GM21390 (cell line): ENCODE measurements around the gene MYO18A.
"Not testable (repeated sequence)": the region's sequence is repeated elsewhere in the genome, so short reads cannot be mapped to it uniquely, and the experiment has no call there.

ENCODE experiments used
- ATAC-seq: cut with Tn5 transposase; IDR thresholded peaks from one replicate; pipeline ENCODE4 v1.9.1; 2021; ENCODE audit not compliant: unreplicated experiment

Gene MYO18A

GRCh38 chr17:29195465-29196081 lies 15.4 kb upstream of the MYO18A start:
- ATAC-seq: no peak

GRCh38 chr17:29194669-29195068 lies 14.5 kb upstream of the MYO18A start:
- ATAC-seq: no peak

GRCh38 chr17:29193146-29193545 lies 12.9 kb upstream of the MYO18A start:
- ATAC-seq: no peak

GRCh38 chr17:29190592-29191207 lies 10.5 kb upstream of the MYO18A start:
- no peak for ATAC-seq

- no peak for ATAC-seq
These were observed 9.8 kb upstream of the MYO18A start for GRCh38 chr17:29190039-29190438.

GRCh38 chr17:29189355-29189754 lies 9.2 kb upstream of the MYO18A start:
- no peak for ATAC-seq

- ATAC-seq: no peak
These were observed 1.0 kb upstream of the MYO18A start for GRCh38 chr17:29181226-29181625.

- no peak for ATAC-seq
These were observed 576 bp upstream of the MYO18A start for GRCh38 chr17:29180788-29181160.

- ATAC-seq: no peak
These were observed 765 bp downstream of the MYO18A start for GRCh38 chr17:29179232-29180033.

- ATAC-seq: no peak
These were observed 1.4 kb downstream of the MYO18A start for GRCh38 chr17:29178750-29179231.

- no peak for ATAC-seq
These were observed 2.1 kb downstream of the MYO18A start for GRCh38 chr17:29177871-29178749.

- ATAC-seq: no peak
These were observed 2.7 kb downstream of the MYO18A start for GRCh38 chr17:29177541-29177870.

- ATAC-seq: no peak
These were observed 3.4 kb downstream of the MYO18A start for GRCh38 chr17:29176558-29177351.

- no peak for ATAC-seq
These were observed 4.8 kb downstream of the MYO18A start for GRCh38 chr17:29175349-29175748.

- no peak for ATAC-seq
These were observed 7.6 kb downstream of the MYO18A start for GRCh38 chr17:29172589-29172988.

- ATAC-seq: no peak
These were observed 9.5 kb downstream of the MYO18A start for GRCh38 chr17:29170682-29171081.

GRCh38 chr17:29169806-29170591 lies 10.2 kb downstream of the MYO18A start:
- no peak for ATAC-seq

GRCh38 chr17:29168759-29169126 lies 11.5 kb downstream of the MYO18A start:
- ATAC-seq: not testable (repeated sequence)

- ATAC-seq: no peak
These were observed 12.0 kb downstream of the MYO18A start for GRCh38 chr17:29168079-29168758.
